Measurements from ENCODE around the gene DNAH17.

DNAH17 gene

GRCh38 chr17:78577296-78577695 is at the start of gene DNAH17:
Gene DNAH17 (minus strand): TSS chr17:78577396. CDS start chr17:78575057, 2,339 bp downstream.
- H3K9me3 Mint-ChIP-seq = no peaks in the 10 kb centered on the region
- intact Hi-C loops (cut with micrococcal nuclease) = no loop called here
- H3K4me3 Mint-ChIP-seq = no peak within 1 kb of the TSS
- peaks cover 2% of the 10 kb centered on the region for H3K27me3 Mint-ChIP-seq
- H3K36me3 Mint-ChIP-seq (ENCODE audit: low read depth) = no peaks in the 10 kb centered on the region
- H3K4me1 Mint-ChIP-seq (ENCODE audit: low read depth) = peaks cover 23% of the 10 kb centered on the region
- no peak within 1 kb of the TSS for H3K27ac Mint-ChIP-seq

GRCh38 chr17:78624324-78625151 is 47.3 kb upstream of the DNAH17 start:
- Mint-ChIP-seq H3K4me1 (ENCODE audit: low read depth) (peaks cover 7% of the 10 kb centered on the region), H3K9me3 (no peaks in the 10 kb centered on the region), H3K27me3 (peaks cover 14% of the 10 kb centered on the region), H3K4me3 (no peak overlapping the region), H3K27ac (no peak overlapping the region), H3K36me3 (ENCODE audit: low read depth) (no peaks in the 10 kb centered on the region)
- intact Hi-C loops (cut with micrococcal nuclease) = no loop called here

GRCh38 chr17:78623541-78623940 is 46.3 kb upstream of the DNAH17 start:
- H3K27ac Mint-ChIP-seq = no peak overlapping the region
- peaks cover 7% of the 10 kb centered on the region for H3K4me1 Mint-ChIP-seq (ENCODE audit: low read depth)
- intact Hi-C loops (cut with micrococcal nuclease) = no loop called here

GRCh38 chr17:78622491-78623265 is 45.5 kb upstream of the DNAH17 start:
- H3K36me3 Mint-ChIP-seq (ENCODE audit: low read depth) = no peaks in the 10 kb centered on the region
- peak overlapping the region; percentile 18 for H3K27ac Mint-ChIP-seq
- H3K4me3 Mint-ChIP-seq = no peak overlapping the region
- peaks cover 17% of the 10 kb centered on the region for H3K27me3 Mint-ChIP-seq
- intact Hi-C loops (cut with micrococcal nuclease) = no loop called here
- H3K4me1 Mint-ChIP-seq (ENCODE audit: low read depth) = peaks cover 9% of the 10 kb centered on the region
- no peaks in the 10 kb centered on the region for H3K9me3 Mint-ChIP-seq

More at GRCh38 chr17:78623541-78623940, 46.3 kb upstream of the DNAH17 start:
- no peaks in the 10 kb centered on the region for H3K36me3 Mint-ChIP-seq (ENCODE audit: low read depth)
- peaks cover 14% of the 10 kb centered on the region for H3K27me3 Mint-ChIP-seq
- H3K9me3 Mint-ChIP-seq = no peaks in the 10 kb centered on the region
- H3K4me3 Mint-ChIP-seq = no peak overlapping the region

- no peak overlapping the region for H3K27ac Mint-ChIP-seq
- H3K4me1 Mint-ChIP-seq (ENCODE audit: low read depth) = peaks cover 10% of the 10 kb centered on the region
- H3K36me3 Mint-ChIP-seq (ENCODE audit: low read depth) = no peaks in the 10 kb centered on the region
- H3K4me3 Mint-ChIP-seq = no peak overlapping the region
- intact Hi-C loops (cut with micrococcal nuclease) = no loop called here
- peaks cover 17% of the 10 kb centered on the region for H3K27me3 Mint-ChIP-seq
- H3K9me3 Mint-ChIP-seq = no peaks in the 10 kb centered on the region
Measured at GRCh38 chr17:78621720-78622490, 44.7 kb upstream of the DNAH17 start.

- no peaks in the 10 kb centered on the region for H3K9me3 Mint-ChIP-seq
- H3K4me1 Mint-ChIP-seq (ENCODE audit: low read depth) = peaks cover 10% of the 10 kb centered on the region
- peaks cover 15% of the 10 kb centered on the region for H3K27me3 Mint-ChIP-seq
- H3K27ac Mint-ChIP-seq = no peak overlapping the region
- no peaks in the 10 kb centered on the region for H3K36me3 Mint-ChIP-seq (ENCODE audit: low read depth)
- H3K4me3 Mint-ChIP-seq = no peak overlapping the region
- intact Hi-C loops (cut with micrococcal nuclease) = no loop called here
Measured at GRCh38 chr17:78620099-78620498, 42.9 kb upstream of the DNAH17 start.

GRCh38 chr17:78619334-78619733 is 42.1 kb upstream of the DNAH17 start:
- Mint-ChIP-seq H3K36me3 (ENCODE audit: low read depth) (no peaks in the 10 kb centered on the region), H3K9me3 (no peaks in the 10 kb centered on the region), H3K27me3 (peaks cover 16% of the 10 kb centered on the region), H3K4me1 (ENCODE audit: low read depth) (peaks cover 11% of the 10 kb centered on the region), H3K4me3 (no peak overlapping the region), H3K27ac (no peak overlapping the region)
- intact Hi-C loops (cut with micrococcal nuclease) = no loop called here

- Mint-ChIP-seq H3K4me1 (ENCODE audit: low read depth) (peaks cover 20% of the 10 kb centered on the region), H3K9me3 (no peaks in the 10 kb centered on the region), H3K27me3 (peaks cover 18% of the 10 kb centered on the region), H3K4me3 (no peak overlapping the region), H3K27ac (no peak overlapping the region), H3K36me3 (ENCODE audit: low read depth) (no peaks in the 10 kb centered on the region)
- intact Hi-C loops (cut with micrococcal nuclease) = no loop called here
Measured at GRCh38 chr17:78618264-78619066, 41.3 kb upstream of the DNAH17 start.

- H3K27me3 Mint-ChIP-seq = peaks cover 16% of the 10 kb centered on the region
- intact Hi-C loops (cut with micrococcal nuclease) = no loop called here
- no peak overlapping the region for H3K4me3 Mint-ChIP-seq
- H3K27ac Mint-ChIP-seq = no peak overlapping the region
- no peaks in the 10 kb centered on the region for H3K9me3 Mint-ChIP-seq
- peaks cover 24% of the 10 kb centered on the region for H3K4me1 Mint-ChIP-seq (ENCODE audit: low read depth)
- H3K36me3 Mint-ChIP-seq (ENCODE audit: low read depth) = no peaks in the 10 kb centered on the region
Measured at GRCh38 chr17:78617511-78618061, 40.4 kb upstream of the DNAH17 start.

GRCh38 chr17:78616946-78617345 is 39.8 kb upstream of the DNAH17 start:
- Mint-ChIP-seq H3K4me3 (no peak overlapping the region), H3K4me1 (ENCODE audit: low read depth) (peaks cover 24% of the 10 kb centered on the region), H3K27ac (no peak overlapping the region), H3K36me3 (ENCODE audit: low read depth) (no peaks in the 10 kb centered on the region), H3K9me3 (no peaks in the 10 kb centered on the region), H3K27me3 (peaks cover 15% of the 10 kb centered on the region)
- intact Hi-C loops (cut with micrococcal nuclease) = no loop called here

GRCh38 chr17:78615631-78616030 is 38.4 kb upstream of the DNAH17 start:
- Mint-ChIP-seq H3K27ac (no peak overlapping the region), H3K4me3 (no peak overlapping the region), H3K9me3 (no peaks in the 10 kb centered on the region), H3K4me1 (ENCODE audit: low read depth) (peaks cover 24% of the 10 kb centered on the region), H3K27me3 (peaks cover 21% of the 10 kb centered on the region), H3K36me3 (ENCODE audit: low read depth) (no peaks in the 10 kb centered on the region)
- intact Hi-C loops (cut with micrococcal nuclease) = no loop called here

GRCh38 chr17:78613416-78613815 is 36.2 kb upstream of the DNAH17 start:
- Mint-ChIP-seq H3K27ac (no peak overlapping the region), H3K4me3 (no peak overlapping the region), H3K9me3 (no peaks in the 10 kb centered on the region), H3K27me3 (peaks cover 28% of the 10 kb centered on the region), H3K4me1 (ENCODE audit: low read depth) (peaks cover 23% of the 10 kb centered on the region), H3K36me3 (ENCODE audit: low read depth) (no peaks in the 10 kb centered on the region)
- intact Hi-C loops (cut with micrococcal nuclease) = no loop called here

GRCh38 chr17:78611607-78612006 is 34.4 kb upstream of the DNAH17 start:
- no peak overlapping the region for H3K27ac Mint-ChIP-seq
- peaks cover 14% of the 10 kb centered on the region for H3K4me1 Mint-ChIP-seq (ENCODE audit: low read depth)
- intact Hi-C loops (cut with micrococcal nuclease) = no loop called here
- H3K9me3 Mint-ChIP-seq = no peaks in the 10 kb centered on the region
- no peaks in the 10 kb centered on the region for H3K36me3 Mint-ChIP-seq (ENCODE audit: low read depth)
- H3K27me3 Mint-ChIP-seq = peaks cover 29% of the 10 kb centered on the region
- H3K4me3 Mint-ChIP-seq = no peak overlapping the region
